ENCODE results near the gene ARF6. TPM values are rescaled to one million over a fixed set of nuclear protein-coding genes. Genes with fewer than 3 reads are reported as not detected.

The ARF6 gene
- total and polyA plus RNA-seq, 9 of the 15 experiments (the other 6 are each of a cell fraction or from before 2014, with no cell fraction given): 15.3 to 35.2 (median 24.9) TPM

GRCh38 chr14:49893309-49894213, 679 bp downstream of the ARF6 start (continued):
- TF ChIP-seq THRB (CRISPR knock-in tag; conservative IDR thresholded peaks at IDR 0.05): no peak
- TF ChIP-seq MBD1 (CRISPR knock-in tag; IDR thresholded peaks at IDR 0.05): no peak
- TF ChIP-seq TRIM28 (IDR thresholded peaks at IDR 0.05): no peak
- TF ChIP-seq GTF2F1 (IDR thresholded peaks at IDR 0.05; ENCODE audit: low read depth, low read length): no peak
- peak; percentile 52; the same call in 1 of the 2 replicates for TF ChIP-seq ZBTB7A (IDR thresholded peaks at IDR 0.05; ENCODE audit: borderline replicate concordance, control insufficient read depth, low read depth, low read length)
- TF ChIP-seq ZNF165 (CRISPR knock-in tag; IDR thresholded peaks at IDR 0.05; ENCODE audit: borderline replicate concordance): no peak
- TF ChIP-seq RBBP5 (IDR thresholded peaks at IDR 0.05; ENCODE audit: borderline replicate concordance, insufficient read depth, low read length, poor library complexity, severe bottlenecking): peak; percentile 80
- TF ChIP-seq BRD4 (IDR thresholded peaks at IDR 0.05): peak; percentile 64; the same call in 1 of the 2 replicates
- peak; percentile 69 for TF ChIP-seq EGR1 (conservative IDR thresholded peaks at IDR 0.05)
- 0 out of 2 replicates have a peak, but pooled peaks have one; percentile 25 for TF ChIP-seq SRSF3 (IDR thresholded peaks at IDR 0.05; ENCODE audit: insufficient read depth, low read length)
- no peak for TF ChIP-seq HES1 (IDR thresholded peaks at IDR 0.05; ENCODE audit: low read depth)
- peak; percentile 27 for TF ChIP-seq GABPA (tag; conservative IDR thresholded peaks at IDR 0.05; ENCODE audit: low read depth)
- TF ChIP-seq ZNF354B (CRISPR knock-in tag; IDR thresholded peaks at IDR 0.05): no peak
- no peak for TF ChIP-seq HDAC8 (tag; IDR thresholded peaks at IDR 0.05)
- TF ChIP-seq SMAD4 (CRISPR knock-in tag; conservative IDR thresholded peaks at IDR 0.05): peak; percentile 61
- TF ChIP-seq SUPT5H (IDR thresholded peaks at IDR 0.05): no peak
- peak; percentile 46; the same call in 1 of the 2 replicates for TF ChIP-seq IRF2 (CRISPR knock-in tag; IDR thresholded peaks at IDR 0.05)
- 0 out of 2 replicates have a peak, but pooled peaks have one; percentile 42 for TF ChIP-seq ZNF134 (CRISPR knock-in tag; conservative IDR thresholded peaks at IDR 0.05)
- TF ChIP-seq E2F6 (IDR thresholded peaks at IDR 0.05; ENCODE audit: borderline replicate concordance in 1 of 2, extremely low read depth in 1 of 2, insufficient read depth in 1 of 2, insufficient read length in 1 of 2, low read depth in 1 of 2, low read length in 1 of 2, poor library complexity in 1 of 2, severe bottlenecking in 1 of 2): peak in 1 of 2 experiments; percentile 19
- no peak for TF ChIP-seq MEF2A (IDR thresholded peaks at IDR 0.05; ENCODE audit: control insufficient read depth, low read depth, low read length)
- no peak for TF ChIP-seq ASH1L (IDR thresholded peaks at IDR 0.05; ENCODE audit: borderline replicate concordance, low read depth, partially characterized antibody)

Data from K562 (cell line).